ENCODE measurements around the gene DPP3.

Gene DPP3

GRCh38 chr11:66477263-66478201 is 2.7 kb upstream of the DPP3 start:
- DNase-seq (ENCODE audit: low read depth, low spot score): no peak

GRCh38 chr11:66478729-66479393 is 1.4 kb upstream of the DPP3 start:
- DNase-seq (ENCODE audit: low read depth, low spot score): peak; percentile 42
- H3K4me3 ChIP-seq (ENCODE audit: low read length): peak overlapping the region; percentile 95

More at GRCh38 chr11:66477263-66478201, 2.7 kb upstream of the DPP3 start:
- no peak overlapping the region for H3K4me3 ChIP-seq (ENCODE audit: low read length)

GRCh38 chr11:66479394-66480116 is 679 bp upstream of the DPP3 start:
- peak overlapping the region; percentile 95 for H3K4me3 ChIP-seq (ENCODE audit: low read length)
- no peak for DNase-seq (ENCODE audit: low read depth, low spot score)

- no peak overlapping the region for H3K4me3 ChIP-seq (ENCODE audit: low read length)
- DNase-seq (ENCODE audit: low read depth, low spot score): no peak
These were observed 4.7 kb downstream of the DPP3 start for GRCh38 chr11:66484806-66485380.

DNA sequence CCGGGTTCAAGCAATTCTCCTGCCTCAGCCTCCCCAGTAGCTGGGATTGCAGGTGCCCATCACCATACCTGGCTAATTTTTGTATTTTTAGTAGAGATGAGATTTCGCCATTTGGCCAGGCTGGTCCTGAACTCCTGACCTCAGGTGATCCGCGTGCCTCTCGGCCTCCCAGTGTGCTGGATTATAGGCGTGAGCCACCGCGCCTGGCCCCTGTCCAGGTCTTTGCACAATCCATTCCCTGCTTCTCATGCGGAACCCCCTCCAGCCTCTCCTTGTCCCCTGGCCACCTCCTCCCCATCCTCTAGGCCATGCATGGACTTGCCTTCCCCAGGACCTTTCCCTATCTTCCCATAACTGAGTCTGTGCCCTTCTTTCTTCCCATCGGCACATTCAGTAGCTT is 8.7 kb downstream of the DPP3 start:
- no peak overlapping the region for H3K4me3 ChIP-seq (ENCODE audit: low read length)
- DNase-seq (ENCODE audit: low read depth, low spot score): no peak

DNA sequence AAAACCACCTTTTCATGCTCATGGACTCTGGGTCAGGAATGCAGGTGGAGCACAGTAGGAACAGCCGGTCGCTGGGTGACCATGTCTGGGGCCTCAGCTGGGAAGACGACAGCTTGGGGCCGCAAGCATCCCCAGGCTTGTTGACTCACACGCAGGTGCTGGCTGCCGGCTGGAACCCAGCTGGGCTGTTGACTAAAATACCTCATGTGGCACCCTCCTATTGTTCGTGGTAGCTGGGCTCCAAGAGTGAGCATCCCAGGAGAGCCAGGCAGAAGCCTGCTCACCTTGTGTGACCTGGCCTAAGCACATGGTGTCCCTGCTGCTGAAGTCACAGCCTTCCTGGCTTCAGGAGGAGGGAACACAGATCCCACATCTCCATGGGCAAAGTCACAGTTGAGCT is 9.4 kb downstream of the DPP3 start:
- DNase-seq (ENCODE audit: low read depth, low spot score): no peak
- H3K4me3 ChIP-seq (ENCODE audit: low read length): no peak overlapping the region

GRCh38 chr11:66491315-66491935 is 11.2 kb downstream of the DPP3 start:
- no peak overlapping the region for H3K4me3 ChIP-seq (ENCODE audit: low read length)
- DNase-seq (ENCODE audit: low read depth, low spot score): no peak

GRCh38 chr11:66492161-66492865 is 12.1 kb downstream of the DPP3 start:
- H3K4me3 ChIP-seq (ENCODE audit: low read length): no peak overlapping the region
- peak; percentile 46 for DNase-seq (ENCODE audit: low read depth, low spot score)

DNA sequence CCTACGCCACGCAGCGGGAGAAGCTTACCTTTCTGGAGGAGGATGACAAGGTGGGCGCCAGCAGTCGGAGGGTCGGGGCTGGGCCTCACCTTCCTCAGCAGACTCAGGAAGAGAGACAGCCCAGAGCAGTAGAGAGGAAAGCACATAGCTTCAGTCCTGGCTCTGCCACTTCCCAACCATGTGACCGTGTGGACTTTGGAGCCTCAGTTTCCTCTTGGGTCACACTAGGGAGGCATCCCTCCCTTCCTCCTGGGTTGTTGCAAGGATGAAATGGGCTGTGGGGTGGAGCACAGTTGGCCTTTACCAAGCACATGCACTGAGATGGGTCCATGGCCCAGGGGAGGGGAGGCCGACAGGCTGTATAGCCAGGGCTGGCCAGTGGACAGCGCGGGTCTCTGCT is 12.9 kb downstream of the DPP3 start:
- no peak overlapping the region for H3K4me3 ChIP-seq (ENCODE audit: low read length)
- DNase-seq (ENCODE audit: low read depth, low spot score): no peak

DNA sequence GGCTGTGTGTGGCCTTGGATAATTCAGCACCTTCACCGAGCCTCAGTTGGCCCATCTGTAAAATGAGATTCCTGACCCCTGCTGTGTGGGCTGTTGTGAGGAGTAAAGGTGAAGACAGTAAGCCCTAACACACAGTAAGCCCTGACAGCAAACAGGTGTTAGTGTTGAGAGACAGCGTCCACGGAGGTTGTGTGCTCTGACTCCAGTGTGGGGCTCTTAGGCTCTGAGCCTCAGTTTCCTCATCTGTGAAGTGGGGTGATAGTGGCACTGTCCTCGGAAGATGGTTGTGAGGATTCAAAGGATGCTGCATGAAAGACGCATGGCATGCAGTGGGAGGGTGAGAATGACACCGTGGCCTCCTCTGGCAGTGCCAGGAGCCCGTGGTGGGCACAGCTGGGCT is 14.2 kb downstream of the DPP3 start:
- no peak overlapping the region for H3K4me3 ChIP-seq (ENCODE audit: low read length)

DNA sequence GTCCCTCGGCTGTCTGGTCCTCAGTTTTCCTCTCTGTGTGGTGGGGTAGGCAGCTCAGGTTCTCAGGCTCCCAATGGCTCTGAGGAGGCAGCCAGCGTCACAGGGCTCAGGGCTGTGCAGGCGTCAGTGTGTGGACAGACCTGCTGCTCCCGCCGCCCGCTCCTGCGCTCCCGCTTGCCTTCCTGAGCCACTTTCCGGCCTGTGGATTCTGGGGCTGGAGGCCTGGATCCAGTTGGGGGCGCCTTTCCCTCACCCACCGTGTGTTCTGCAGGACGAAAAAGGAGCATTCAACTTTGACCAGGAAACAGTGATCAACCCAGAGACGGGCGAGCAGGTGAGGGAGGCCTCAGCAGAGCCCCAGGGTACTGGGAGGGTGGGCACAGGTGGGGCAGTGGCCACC is 14.7 kb downstream of the DPP3 start:
- no peak overlapping the region for H3K4me3 ChIP-seq (ENCODE audit: low read length)
- DNase-seq (ENCODE audit: low read depth, low spot score): no peak

More for the DNA sequence above, 14.2 kb downstream of the DPP3 start:
- DNase-seq (ENCODE audit: low read depth, low spot score): no peak

DNA sequence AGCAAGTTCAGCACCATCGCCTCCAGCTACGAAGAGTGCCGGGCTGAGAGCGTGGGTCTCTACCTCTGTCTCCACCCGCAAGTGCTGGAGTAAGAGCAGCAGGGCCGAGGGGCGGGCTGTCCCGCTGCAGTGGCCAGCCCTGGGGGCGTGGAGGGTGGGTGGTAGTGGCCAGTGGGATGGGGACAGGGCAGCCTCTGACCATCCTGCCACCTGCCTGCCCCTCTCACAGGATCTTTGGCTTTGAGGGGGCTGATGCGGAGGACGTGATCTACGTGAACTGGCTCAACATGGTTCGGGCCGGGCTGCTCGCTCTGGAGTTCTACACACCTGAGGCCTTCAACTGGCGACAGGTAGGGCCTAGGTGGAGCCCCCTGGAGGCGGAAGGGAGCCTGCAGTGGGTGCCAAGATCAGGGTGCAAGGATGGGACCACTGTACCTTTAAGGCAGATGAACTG is 15.2 kb downstream of the DPP3 start:
- no peak overlapping the region for H3K4me3 ChIP-seq (ENCODE audit: low read length)
- DNase-seq (ENCODE audit: low read depth, low spot score): no peak

- H3K4me3 ChIP-seq (ENCODE audit: low read length): no peak overlapping the region
- DNase-seq (ENCODE audit: low read depth, low spot score): no peak
These were observed 17.0 kb downstream of the DPP3 start for GRCh38 chr11:66497206-66497605.

DNA sequence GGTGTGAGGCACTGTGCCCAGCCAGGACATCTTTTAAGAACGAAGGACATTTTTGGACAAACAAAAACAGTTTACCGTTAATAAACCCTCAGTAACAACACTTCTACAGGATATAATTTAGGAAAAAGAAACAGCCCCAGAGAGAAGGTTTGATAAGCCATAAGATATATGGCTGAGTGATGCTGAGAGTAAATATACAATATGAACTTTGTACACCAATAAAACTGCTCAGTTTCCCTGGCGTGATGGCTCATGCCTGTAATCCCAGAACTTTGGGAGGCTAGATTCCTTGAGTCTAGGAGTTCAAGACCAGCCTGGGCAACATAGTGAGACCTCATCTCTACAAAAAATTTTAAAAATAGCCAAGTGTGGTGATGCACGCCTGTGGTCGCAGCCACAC is 18.3 kb downstream of the DPP3 start:
- H3K4me3 ChIP-seq (ENCODE audit: low read length): no peak overlapping the region
- DNase-seq (ENCODE audit: low read depth, low spot score): no peak

- no peak for DNase-seq (ENCODE audit: low read depth, low spot score)
- H3K4me3 ChIP-seq (ENCODE audit: low read length): no peak overlapping the region
These were observed 25.1 kb downstream of the DPP3 start for GRCh38 chr11:66505276-66505816.

- H3K4me3 ChIP-seq (ENCODE audit: low read length): no peak overlapping the region
- no peak for DNase-seq (ENCODE audit: low read depth, low spot score)
These were observed 28.9 kb downstream of the DPP3 start for GRCh38 chr11:66509131-66509561.

- peak; percentile 57 for DNase-seq (ENCODE audit: low read depth, low spot score)
- H3K4me3 ChIP-seq (ENCODE audit: low read length): peak within 1 kb of the TSS; percentile 95
These were observed 30.2 kb downstream of the DPP3 start, which contains the start of gene BBS1 for GRCh38 chr11:66510271-66510989. Gene BBS1 (plus strand): TSS chr11:66510635. CDS start chr11:66510660, 25 bp downstream.

Measured in Jurkat, Clone E6-1 (cell line).